SU-DHL-6 (cell line): ENCODE data around the gene ACTG1.
"Not testable (repeated sequence)": the region's sequence is repeated elsewhere in the genome, so short reads cannot be mapped to it uniquely, and the experiment has no call there.

Experiments used
- EZH2phosphoT487 ChIP-seq: fragments of 200-600 bp; sonication (generic), shearing (Covaris generic); conservative IDR thresholded peaks from 2 replicates; pipeline ENCODE4 v1.6.1; 2018; ENCODE audit warnings: mild to moderate bottlenecking, antibody characterized with exemption, low read length, moderate library complexity, mixed read lengths
- TF ChIP-seq, protein P1 (sequence below): fragments of 200-600 bp; sonication (generic); IDR thresholded peaks from one replicate; pipeline ENCODE4 v1.5.1; 2017; ENCODE audit warnings: antibody characterized with exemption, mild to moderate bottlenecking, low read length, moderate library complexity; ENCODE audit not compliant: insufficient read depth, poor library complexity, severe bottlenecking

DNA sequence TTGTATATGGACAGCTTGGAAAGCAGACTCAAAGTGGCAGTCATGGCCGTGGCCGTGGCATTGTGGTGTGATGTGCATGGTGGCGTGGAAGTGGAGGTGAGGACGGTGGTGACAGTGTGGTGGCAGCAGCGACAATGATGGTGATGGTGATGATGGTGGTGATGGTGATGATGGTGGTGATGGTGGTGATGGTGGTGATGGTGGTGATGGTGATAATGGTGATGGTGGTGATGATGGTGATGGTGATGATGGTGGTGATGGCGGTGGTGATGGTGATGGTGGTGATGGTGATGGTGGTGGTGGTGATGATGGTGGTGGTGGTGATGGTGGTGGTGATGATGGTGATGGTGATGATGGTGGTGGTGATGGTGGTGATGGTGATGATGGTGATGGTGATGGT is 18.4 kb upstream of the ACTG1 start:
- TF ChIP-seq, protein P1, sequence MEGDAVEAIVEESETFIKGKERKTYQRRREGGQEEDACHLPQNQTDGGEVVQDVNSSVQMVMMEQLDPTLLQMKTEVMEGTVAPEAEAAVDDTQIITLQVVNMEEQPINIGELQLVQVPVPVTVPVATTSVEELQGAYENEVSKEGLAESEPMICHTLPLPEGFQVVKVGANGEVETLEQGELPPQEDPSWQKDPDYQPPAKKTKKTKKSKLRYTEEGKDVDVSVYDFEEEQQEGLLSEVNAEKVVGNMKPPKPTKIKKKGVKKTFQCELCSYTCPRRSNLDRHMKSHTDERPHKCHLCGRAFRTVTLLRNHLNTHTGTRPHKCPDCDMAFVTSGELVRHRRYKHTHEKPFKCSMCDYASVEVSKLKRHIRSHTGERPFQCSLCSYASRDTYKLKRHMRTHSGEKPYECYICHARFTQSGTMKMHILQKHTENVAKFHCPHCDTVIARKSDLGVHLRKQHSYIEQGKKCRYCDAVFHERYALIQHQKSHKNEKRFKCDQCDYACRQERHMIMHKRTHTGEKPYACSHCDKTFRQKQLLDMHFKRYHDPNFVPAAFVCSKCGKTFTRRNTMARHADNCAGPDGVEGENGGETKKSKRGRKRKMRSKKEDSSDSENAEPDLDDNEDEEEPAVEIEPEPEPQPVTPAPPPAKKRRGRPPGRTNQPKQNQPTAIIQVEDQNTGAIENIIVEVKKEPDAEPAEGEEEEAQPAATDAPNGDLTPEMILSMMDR: not testable (repeated sequence)
- TF ChIP-seq EZH2phosphoT487: not testable (repeated sequence)
